GM19455 (cell line): ENCODE data around the gene MOCS1.

ENCODE experiments used
- ATAC-seq: cut with Tn5 transposase; IDR thresholded peaks from one replicate; pipeline ENCODE4 v1.9.1; 2021; ENCODE audit not compliant: unreplicated experiment

MOCS1 gene

GRCh38 chr6:39950125-39950720, 16.0 kb upstream of the MOCS1 start:
- ATAC-seq: no peak

GRCh38 chr6:39948199-39948791, 14.0 kb upstream of the MOCS1 start:
- ATAC-seq: no peak

- no peak for ATAC-seq
Measured at GRCh38 chr6:39947611-39948068, 13.4 kb upstream of the MOCS1 start.

GRCh38 chr6:39945626-39946025, 11.4 kb upstream of the MOCS1 start:
- no peak for ATAC-seq

- ATAC-seq: no peak
Measured at GRCh38 chr6:39942903-39943580, 8.8 kb upstream of the MOCS1 start.

GRCh38 chr6:39941820-39942219, 7.6 kb upstream of the MOCS1 start:
- ATAC-seq: no peak

- no peak for ATAC-seq
Measured at GRCh38 chr6:39941138-39941537, 6.9 kb upstream of the MOCS1 start.

GRCh38 chr6:39938773-39939654, 4.8 kb upstream of the MOCS1 start:
- ATAC-seq: no peak

GRCh38 chr6:39937686-39938333, 3.5 kb upstream of the MOCS1 start:
- ATAC-seq: no peak

GRCh38 chr6:39936857-39937256, 2.6 kb upstream of the MOCS1 start:
- no peak for ATAC-seq

GRCh38 chr6:39935241-39935640, 979 bp upstream of the MOCS1 start:
- no peak for ATAC-seq

- no peak for ATAC-seq
Measured at GRCh38 chr6:39933669-39934130, 562 bp downstream of the MOCS1 start.

- no peak for ATAC-seq
Measured at GRCh38 chr6:39932386-39932910, 1.8 kb downstream of the MOCS1 start.

GRCh38 chr6:39931607-39932006, 2.7 kb downstream of the MOCS1 start:
- ATAC-seq: no peak

- ATAC-seq: no peak
Measured at GRCh38 chr6:39930540-39930939, 3.7 kb downstream of the MOCS1 start.

GRCh38 chr6:39929733-39930461, 4.4 kb downstream of the MOCS1 start:
- no peak for ATAC-seq

- no peak for ATAC-seq
Measured at GRCh38 chr6:39929039-39929732, 5.1 kb downstream of the MOCS1 start.

GRCh38 chr6:39927159-39927558, 7.1 kb downstream of the MOCS1 start:
- ATAC-seq: no peak

GRCh38 chr6:39926668-39927067, 7.6 kb downstream of the MOCS1 start:
- no peak for ATAC-seq
